Measurements from ENCODE around the gene KYAT1.

The KYAT1 gene

DNA sequence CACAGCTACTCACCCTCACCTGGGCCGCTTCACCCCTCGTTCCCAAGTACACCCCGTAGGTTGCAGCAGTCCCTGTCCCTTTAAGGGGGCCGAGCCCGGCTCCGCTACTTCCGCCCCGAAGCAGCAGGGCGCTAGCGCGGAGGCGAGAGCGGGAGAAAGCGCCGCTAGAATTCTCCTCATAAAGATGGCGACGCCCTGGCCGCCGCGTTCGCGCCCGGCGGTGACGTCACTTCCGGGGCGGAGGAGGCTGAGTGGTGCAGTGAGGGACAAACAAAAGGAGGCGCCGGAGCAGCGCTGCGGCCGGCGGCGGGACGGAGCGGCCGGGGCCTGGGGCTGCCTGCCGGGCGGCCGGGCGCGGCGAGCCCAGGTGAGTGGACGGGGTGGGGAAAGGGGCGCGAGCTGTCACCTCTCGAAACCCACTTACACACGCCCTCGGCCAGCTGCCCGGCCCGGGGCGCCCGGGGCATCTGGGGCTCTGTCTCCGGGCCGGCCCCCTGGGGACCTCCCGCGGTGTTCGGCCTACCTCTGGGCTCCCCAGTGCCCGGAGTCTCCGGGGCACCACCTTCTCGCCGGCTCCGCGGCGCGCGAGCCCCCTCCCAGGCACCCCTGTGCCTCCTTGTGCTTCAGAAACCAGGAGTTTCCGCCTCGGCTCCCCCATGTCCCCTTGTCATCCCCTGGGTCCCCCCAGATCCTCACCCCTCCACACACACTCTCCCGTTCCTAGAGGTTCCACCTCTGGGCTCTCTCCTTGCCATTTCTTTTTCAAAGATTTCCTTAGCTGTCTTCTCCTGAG lies at the start of gene KYAT1, which contains the start of gene LRRC8A:
Gene KYAT1 (minus strand): TSS at position 67 of the 793 bp plus-strand sequence. CDS start 36,545 bp downstream, outside the sequence.
Gene LRRC8A (plus strand): TSS at position 250 of the 793 bp plus-strand sequence. CDS start 25,032 bp downstream, outside the sequence.
- DNase-seq (ENCODE audit: low spot score) = peak; percentile 97

DNA sequence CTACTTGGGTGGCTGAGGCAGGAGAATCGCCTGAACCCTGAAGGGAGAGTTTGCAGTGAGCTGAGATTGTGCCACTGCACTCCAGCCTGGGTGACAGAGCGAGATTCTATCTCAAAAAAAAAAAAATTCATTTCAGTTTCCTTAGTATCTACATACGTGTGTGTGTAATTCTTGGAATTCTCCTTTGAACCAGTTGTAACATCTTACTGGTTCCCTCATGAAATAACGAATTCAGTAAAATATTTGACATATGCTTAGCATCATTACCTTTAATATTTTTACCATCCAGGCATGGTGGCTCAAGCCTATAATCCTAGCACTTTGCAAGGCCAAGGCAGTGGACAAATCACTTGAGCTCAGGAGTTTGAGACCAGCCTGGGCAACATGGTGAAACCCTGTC lies 47.8 kb upstream of the KYAT1 start:
- DNase-seq (ENCODE audit: low spot score) = no peak

DNA sequence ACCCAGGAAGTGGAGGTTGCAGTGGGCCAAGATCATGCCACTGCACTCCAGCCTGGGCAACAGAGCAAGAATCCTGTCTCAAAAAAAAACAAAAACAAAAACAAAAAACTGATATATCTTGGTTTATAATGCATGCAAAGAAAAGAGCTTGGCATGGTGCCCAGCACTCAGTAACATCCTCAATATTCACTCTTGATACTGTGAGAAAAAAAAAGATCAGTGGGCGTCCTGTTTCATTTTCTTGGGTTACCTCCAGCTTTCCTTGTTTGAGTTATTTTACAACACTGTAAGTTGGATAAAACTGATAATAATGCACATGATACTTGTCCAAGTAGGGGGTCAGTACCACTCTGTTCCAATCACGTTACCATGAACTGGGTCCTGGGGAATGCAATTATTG lies 46.9 kb upstream of the KYAT1 start:
- no peak for DNase-seq (ENCODE audit: low spot score)

DNA sequence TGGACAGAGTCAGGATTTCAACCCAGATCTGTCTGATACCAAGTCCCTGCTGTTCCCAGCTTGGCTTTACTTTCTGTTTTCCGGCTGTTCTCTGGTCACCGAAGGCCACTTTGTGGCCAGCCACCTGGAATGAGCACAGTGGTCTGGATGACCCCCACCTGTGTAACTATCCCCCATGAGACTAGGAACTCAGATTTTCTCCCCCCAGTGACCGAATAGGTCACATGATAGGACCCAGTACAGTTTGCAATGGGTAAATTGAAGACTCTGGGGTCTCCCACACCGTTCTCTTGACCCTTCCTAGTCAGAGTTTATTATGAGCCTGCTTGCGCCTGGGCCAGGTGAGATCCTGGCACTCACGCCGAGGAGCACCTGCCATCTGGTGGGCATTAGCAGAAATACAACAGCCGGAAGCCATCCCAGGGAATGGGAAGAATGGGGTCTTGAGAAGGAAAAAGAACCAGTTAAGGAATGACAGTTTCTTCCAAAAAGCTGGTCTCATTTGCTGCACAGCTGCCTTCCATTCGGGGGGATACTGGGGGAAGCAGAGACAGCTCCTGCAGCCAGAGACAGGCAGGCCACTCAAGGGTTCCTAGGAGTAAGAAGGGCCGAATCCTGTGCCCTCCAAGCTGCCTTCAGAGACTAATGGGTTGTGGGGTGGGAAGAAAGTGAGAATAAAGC lies 46.1 kb upstream of the KYAT1 start:
- DNase-seq (ENCODE audit: low spot score) = peak; percentile 73

DNA sequence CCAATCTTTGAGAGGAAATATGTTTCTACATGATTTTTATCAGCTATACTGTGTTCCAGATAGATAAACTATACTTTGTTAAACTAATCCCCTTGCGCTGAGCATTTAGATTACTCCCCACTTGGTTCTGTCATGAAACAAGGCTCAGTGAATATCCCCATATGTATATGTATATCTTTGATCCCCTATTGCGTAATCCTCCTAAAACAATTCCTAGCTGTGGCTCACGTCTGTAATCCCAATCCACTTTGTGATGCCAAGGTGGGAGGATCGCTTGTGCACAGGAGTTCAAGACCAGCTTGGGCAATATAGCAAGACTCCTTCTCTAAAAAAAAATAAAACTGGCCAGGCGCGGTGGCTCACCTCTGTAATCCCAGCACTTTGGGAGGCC lies 41.7 kb upstream of the KYAT1 start:
- DNase-seq (ENCODE audit: low spot score) = no peak

DNA sequence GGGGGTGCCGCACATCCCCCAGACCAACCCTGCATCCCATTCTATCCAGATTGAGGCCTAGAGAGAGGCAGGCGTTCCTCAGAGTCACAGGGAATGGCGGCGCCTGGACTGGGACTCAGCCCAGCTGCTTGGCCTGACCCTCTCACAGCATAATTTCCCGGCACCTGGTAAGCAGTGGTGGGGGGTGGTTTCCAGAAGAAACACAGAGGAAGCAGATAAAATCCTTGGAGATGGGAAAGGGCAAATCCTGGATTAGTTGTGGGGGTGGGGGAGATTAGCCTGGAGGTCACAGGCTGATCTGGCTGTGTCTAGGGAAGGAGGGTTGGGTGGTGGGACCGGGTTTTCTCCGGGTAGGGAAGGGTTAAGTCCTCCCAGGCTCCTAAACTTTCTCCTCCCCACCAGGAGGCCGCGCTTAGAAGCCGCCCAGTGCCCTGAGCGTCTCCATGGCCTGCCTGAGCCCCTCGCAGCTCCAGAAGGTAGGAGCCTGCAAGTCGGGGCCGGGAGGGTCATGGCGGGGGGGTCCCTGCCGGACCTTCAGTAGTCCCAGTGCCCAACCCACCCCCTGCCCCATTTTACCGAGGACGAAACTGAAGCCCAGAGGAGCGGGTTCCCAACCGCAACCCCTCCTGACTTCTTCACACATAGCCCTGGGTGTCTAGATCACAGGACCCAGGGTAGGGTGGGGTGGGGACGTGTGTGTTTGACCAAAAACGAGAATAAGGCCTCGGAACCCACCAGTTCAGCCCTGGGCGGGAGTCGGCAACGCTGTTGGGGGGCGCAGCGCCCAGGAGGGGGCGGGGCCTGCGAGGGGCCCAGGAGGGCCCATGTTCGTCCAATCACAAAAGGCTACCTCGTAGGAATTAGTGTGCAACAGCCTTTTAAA lies 40.4 kb upstream of the KYAT1 start:
- peak; percentile 90 for DNase-seq (ENCODE audit: low spot score)

DNA sequence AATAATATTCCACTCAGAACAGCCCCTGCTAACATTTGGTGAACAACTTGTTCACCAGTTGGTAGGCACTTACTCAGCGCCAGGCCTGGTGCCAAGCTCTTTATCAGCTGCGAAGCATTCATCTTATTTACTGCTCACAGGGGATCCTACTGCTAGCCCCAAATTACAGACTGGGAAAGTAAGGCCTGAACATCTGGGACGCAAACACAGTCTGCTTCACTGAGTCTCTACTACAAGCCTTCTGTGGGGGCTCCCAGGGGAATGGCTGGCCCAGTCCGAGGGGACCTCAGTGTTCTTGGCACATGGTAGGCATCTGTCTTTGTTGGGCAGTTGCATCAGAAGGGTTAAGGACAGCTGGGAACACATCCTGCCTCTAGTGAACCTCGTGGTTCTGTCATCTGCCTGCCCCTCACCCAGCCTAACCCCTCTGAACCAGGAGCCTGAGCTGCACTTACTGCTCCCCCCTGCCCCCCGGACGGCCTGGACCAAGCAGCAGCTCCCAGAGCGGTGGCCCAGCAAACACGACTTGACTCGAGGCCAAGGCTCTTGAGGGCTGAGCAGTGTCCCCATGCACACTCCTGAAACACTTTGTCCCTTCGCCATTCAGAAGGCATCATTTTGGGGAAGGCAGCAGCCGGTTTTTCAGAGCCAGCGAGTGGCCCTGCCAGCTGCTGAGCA lies 38.8 kb upstream of the KYAT1 start, which contains the start of gene PHYHD1:
Gene PHYHD1 (plus strand): TSS at position 602 of the 678 bp plus-strand sequence. CDS start 1,342 bp downstream, outside the sequence.
- DNase-seq (ENCODE audit: low spot score) = peak; percentile 65

DNA sequence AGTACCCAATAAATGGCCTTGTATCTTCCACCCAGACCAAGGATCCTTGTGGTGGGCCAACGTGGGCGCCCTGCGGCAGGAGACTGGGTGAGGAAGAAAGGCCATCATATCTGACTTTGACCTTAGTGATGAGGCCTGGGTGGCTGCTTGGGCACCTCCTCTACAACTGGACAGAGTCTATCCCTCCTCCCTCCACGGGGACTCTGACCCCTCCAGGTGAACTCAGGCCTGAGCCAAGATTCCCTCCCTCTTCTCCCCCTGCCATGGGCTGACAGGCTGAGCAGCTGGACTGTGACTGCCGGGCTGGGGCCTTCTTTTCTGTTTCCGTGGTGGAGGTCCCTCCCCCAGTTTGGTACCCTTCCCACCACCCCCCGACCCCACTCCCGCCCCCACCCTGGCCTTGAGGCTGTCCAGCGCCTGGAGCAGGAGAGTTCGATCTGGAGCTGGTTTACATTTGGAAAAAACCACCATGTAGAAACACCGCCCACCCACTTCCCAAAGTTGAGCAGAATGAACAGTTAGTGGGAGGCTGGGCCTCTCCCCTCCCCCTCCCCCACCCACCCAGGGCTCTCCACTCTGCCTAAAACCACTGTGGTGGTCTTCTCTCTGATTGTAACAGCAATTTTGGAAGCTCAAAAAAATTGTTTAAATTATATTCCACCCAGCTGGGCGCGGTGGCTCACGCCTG lies 37.8 kb upstream of the KYAT1 start:
- DNase-seq (ENCODE audit: low spot score) = no peak

DNA sequence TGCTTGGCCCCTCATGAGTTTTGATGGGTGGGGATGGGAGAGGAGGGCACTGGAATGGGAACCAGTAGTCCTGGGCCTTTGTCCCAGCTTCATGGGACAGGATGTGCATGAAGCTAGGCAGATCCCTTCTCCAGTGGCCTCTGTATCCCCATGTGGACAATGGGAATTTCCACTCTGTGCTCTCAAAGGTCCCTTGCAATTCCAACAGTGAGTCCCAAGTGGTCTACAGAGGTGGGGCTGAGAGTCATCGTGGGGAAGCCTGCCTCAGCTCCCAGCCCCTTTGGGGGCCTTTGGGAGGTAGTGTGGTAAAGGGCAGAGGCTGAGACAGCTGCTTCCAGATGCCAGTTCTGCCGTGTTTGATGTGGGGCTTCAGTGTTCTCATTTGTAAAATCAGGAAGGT lies 37.2 kb upstream of the KYAT1 start:
- no peak for DNase-seq (ENCODE audit: low spot score)

DNA sequence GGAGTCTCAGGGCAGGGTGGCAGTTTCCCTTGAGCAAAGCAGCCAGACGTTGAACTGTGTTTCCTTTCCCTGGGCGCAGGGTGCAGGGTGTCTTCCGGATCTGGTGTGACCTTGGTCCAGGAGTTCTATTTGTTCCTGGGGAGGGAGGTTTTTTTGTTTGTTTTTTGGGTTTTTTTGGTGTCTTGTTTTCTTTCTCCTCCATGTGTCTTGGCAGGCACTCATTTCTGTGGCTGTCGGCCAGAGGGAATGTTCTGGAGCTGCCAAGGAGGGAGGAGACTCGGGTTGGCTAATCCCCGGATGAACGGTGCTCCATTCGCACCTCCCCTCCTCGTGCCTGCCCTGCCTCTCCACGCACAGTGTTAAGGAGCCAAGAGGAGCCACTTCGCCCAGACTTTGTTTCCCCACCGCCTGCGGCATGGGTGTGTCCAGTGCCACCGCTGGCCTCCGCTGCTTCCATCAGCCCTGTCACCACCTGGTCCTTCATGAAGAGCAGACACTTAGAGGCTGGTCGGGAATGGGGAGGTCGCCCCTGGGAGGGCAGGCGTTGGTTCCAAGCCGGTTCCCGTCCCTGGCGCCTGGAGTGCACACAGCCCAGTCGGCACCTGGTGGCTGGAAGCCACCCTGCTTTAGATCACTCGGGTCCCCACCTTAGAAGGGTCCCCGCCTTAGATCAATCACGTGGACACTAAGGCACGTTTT lies 35.5 kb upstream of the KYAT1 start:
- peak; percentile 92 for DNase-seq (ENCODE audit: low spot score)

DNA sequence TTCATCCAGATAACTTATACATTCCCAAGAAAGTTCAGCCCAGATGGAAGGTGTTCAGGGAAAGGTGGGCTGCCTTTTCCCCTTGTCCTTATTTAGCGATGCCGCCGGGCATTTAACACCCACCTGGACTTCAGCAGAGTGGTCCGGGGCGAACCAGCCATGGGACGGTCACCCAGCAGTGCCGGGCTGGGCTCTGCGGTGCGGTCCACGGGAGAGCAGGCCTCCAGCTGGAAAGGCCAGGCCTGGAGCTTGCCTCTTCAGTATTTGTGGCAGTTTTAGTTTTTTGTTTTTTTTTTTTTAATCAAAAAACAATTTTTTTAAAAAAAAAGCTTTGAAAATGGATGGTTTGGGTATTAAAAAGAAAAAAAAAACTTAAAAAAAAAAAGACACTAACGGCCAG lies 35.0 kb upstream of the KYAT1 start:
- no peak for DNase-seq (ENCODE audit: low spot score)

DNA sequence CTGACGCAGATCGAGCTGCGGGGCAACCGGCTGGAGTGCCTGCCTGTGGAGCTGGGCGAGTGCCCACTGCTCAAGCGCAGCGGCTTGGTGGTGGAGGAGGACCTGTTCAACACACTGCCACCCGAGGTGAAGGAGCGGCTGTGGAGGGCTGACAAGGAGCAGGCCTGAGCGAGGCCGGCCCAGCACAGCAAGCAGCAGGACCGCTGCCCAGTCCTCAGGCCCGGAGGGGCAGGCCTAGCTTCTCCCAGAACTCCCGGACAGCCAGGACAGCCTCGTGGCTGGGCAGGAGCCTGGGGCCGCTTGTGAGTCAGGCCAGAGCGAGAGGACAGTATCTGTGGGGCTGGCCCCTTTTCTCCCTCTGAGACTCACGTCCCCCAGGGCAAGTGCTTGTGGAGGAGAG lies 34.5 kb upstream of the KYAT1 start:
- no peak for DNase-seq (ENCODE audit: low spot score)

DNA sequence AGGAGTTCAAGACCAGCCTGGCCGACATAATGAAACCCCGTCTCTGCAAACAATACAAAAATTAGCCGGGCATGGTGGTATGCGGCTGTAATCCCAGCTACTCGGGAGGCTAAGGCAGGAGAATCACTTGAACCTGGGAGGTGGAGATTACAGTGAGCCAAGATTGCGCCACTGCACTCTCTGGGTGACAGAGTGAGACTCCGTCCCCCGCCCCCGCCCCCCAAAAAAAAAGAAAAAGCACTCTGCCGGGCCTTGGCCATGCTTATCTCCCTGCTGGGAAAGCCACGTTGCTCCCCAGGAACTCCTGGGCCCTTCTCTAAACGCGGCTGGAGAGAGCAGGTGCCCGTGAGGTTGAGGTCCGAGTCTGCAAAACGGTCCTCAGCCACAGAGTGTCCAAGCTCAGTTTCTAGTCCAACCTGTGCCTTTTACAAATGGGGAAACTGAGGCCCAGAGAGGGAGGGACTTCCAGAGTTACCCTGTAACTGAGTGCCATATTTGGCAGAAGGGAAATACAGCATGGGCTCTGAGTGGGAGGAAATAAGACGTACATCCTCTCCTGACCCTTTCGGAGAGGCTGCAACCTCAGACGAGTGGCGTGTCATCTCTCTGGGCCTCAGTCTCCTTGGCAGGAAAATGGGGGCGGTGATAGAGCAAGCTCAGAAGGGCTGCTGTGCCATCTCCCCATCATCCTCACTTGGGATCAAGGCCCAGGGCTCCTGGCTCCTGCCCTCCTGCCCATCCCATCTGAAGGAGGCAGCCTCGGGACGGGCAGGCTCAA lies 32.4 kb upstream of the KYAT1 start:
- no peak for DNase-seq (ENCODE audit: low spot score)

DNA sequence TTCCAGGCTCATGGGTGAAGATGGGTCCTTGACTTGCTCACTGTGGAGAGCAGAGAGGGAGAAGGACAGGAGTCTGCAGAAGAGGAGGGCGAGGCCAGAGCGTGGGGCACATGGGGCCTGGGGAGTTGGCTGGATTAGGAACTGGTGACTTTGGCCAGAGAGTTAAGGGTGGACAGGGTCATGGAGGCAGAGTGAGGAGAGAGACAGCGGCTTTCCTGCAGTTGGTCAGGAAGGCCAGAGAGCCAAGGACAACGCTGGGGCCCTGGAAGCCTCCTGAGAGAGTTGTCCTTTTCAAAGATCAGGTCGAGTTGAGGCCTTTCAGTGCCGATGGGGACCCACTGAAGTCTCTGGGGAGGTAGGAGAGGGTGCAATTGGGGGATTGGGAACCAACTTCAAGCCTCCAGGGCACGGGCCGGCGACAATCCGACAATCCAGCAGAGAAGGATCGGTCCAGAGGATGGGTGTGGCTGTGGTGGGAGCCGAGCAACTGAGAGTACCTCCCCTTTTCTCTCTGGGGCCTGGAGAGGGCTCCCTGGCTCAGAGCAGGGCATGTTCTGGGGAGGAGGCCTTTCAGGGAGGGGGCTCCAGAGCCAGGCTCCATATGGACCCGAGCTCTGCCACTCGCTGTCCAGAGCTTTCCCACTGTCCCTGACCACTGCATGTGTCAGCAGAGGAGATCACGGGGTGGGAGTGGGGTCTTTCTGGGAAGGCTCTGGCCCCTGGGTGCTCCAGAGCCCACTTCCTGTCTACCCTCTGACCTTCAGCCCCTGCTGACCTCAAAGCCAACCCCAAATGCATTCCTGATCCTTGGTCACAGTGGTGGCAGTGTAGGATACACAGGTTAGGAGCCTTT lies 31.5 kb upstream of the KYAT1 start:
- peak; percentile 54 for DNase-seq (ENCODE audit: low spot score)

DNA sequence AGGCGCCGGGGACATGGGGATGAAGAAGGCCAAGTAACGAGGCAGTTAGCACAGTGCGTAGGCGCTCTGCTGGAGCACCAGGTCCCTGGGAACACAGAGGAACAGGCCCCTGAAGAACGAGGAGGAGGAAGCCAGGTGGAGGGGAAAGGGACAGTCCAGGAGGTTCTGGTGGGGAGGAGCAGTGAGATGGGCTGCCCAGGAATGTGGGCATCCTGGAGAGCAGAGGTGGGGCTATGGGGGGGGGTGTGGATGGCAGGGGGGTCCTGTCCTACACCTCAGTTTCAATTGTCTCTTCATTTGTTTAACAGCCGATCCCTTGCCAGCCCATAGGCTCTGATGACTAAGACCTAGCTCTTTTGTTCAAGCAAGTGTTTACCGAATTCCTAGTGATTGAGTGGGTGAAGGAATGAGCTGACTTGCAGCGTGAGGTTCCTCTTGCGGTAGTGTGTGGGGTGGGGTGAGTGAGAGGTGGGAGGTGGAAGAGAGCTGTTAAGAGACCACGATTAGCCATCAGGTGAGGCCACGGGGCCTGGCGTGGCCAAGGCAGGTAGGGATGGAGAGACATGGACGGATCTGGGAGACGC lies 30.6 kb upstream of the KYAT1 start:
- peak; percentile 84 for DNase-seq (ENCODE audit: low spot score)

DNA sequence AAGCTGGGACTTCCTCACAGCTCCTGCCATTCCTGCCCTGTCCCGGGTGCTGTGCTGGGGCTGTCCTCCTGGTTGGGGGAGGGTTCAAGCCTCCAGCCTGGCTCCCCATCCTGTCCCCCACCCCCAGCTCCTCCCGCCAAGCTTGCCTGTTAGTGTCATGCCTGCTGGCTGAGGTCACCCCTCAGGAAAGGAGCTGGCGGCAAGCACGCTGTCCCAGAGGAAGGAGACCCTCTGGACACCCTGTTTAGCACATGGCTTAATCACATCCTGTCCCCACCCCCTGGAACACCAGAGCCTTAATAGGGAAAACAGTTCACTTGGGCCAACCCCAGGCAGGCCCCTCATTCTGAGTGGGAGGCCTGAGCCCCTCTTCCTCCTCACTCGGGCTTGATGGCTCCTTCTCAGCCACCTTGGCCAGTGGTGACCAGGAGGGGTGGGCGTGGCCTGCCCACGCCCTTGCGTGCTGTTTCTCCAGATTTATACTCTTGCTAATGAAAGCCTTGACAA lies 29.8 kb upstream of the KYAT1 start:
- DNase-seq (ENCODE audit: low spot score) = peak; percentile 76

DNA sequence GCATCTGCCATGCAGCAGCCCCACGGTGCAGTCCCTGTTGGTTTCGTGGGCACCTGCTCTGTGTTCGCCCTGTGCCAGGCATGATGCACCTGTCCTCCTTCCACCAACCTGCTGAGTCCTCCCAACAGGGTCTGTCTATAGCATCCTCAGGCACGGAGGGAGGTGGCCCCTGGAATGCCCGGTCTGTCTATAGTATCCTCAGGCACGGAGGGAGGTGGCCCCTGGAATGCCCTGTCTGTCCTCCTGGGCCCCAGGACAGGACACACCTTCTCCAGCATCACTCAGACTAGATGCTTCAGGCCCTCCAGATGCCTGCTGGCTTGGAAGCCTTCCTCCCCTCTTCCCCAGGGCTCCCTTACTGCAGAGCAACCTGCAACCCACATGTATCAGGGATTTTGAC lies 29.2 kb upstream of the KYAT1 start:
- DNase-seq (ENCODE audit: low spot score) = no peak

DNA sequence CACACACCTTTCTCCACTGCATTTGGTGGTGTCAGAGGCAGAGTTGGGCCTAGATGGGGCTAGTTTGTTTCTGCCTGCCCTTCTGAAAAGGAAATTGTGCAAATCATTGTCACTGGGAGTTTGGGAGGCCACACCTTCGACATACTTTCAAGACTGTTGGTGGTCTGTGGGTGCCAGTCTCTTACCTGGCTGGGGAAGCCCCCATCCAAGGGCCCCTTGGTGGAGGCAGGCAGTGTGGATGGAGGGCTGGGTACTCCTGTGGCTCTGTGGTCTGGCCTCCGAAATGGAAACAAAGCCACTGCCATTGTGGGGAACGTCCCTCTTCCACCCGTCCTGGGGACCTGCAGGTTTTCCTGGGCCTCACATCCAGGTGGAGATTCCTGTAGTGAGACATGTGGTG lies 28.1 kb upstream of the KYAT1 start:
- DNase-seq (ENCODE audit: low spot score) = no peak
